GM18951 (cell line): ENCODE data around the gene GRIK1.

Source experiments
- POLR2A ChIP-seq: IDR thresholded peaks from 4 replicates; pipeline ENCODE4 v1.6.1; 2011; ENCODE audit warnings: mild to moderate bottlenecking; ENCODE audit not compliant: insufficient read length, insufficient read depth; ENCODE audit errors: extremely low read depth
- in situ Hi-C: fragments of 300-500 bp; cut with MboI; formaldehyde crosslinking; loops from one replicate; pipeline ENCODE4 v1.12.0; 2022; ENCODE audit warnings: low sequenced_read_pairs, mixed read lengths, inconsistent platforms; ENCODE audit not compliant: unreplicated experiment

The GRIK1 gene

GRCh38 chr21:29943885-29944284 lies 4.1 kb upstream of the GRIK1 start:
- no peak for TF ChIP-seq POLR2A
- in situ Hi-C loops, result no loop called here

GRCh38 chr21:29942034-29942433 lies 2.2 kb upstream of the GRIK1 start:
- in situ Hi-C loops, result no loop called here
- TF ChIP-seq POLR2A, result no peak

- TF ChIP-seq POLR2A, result no peak
- in situ Hi-C loops, result no loop called here
Measured at GRCh38 chr21:29940991-29941390, 1.2 kb upstream of the GRIK1 start.

- no peak for TF ChIP-seq POLR2A
- in situ Hi-C loops, result no loop called here
Measured at GRCh38 chr21:29940361-29940760, 565 bp upstream of the GRIK1 start.

GRCh38 chr21:29939104-29939923 lies 482 bp downstream of the GRIK1 start:
- in situ Hi-C loops, result no loop called here
- TF ChIP-seq POLR2A, result no peak

- in situ Hi-C loops, result no loop called here
- no peak for TF ChIP-seq POLR2A
Measured at GRCh38 chr21:29938776-29939103, 1.1 kb downstream of the GRIK1 start.

- TF ChIP-seq POLR2A, result no peak
Measured at GRCh38 chr21:29933088-29933487, 6.7 kb downstream of the GRIK1 start.

GRCh38 chr21:29928537-29928936 lies 11.3 kb downstream of the GRIK1 start:
- in situ Hi-C loops, result no loop called here
- no peak for TF ChIP-seq POLR2A

More at GRCh38 chr21:29933088-29933487, 6.7 kb downstream of the GRIK1 start:
- in situ Hi-C loops, result no loop called here

GRCh38 chr21:29920938-29921337 lies 18.9 kb downstream of the GRIK1 start:
- no peak for TF ChIP-seq POLR2A
- in situ Hi-C loops, result no loop called here

- TF ChIP-seq POLR2A, result no peak
- in situ Hi-C loops, result no loop called here
Measured at GRCh38 chr21:29914326-29914725, 25.5 kb downstream of the GRIK1 start.

- no peak for TF ChIP-seq POLR2A
- in situ Hi-C loops, result no loop called here
Measured at GRCh38 chr21:29909571-29909970, 30.2 kb downstream of the GRIK1 start.

GRCh38 chr21:29904359-29905282 lies 35.2 kb downstream of the GRIK1 start:
- in situ Hi-C loops, result no loop called here

GRCh38 chr21:29896884-29897283 lies 42.9 kb downstream of the GRIK1 start:
- in situ Hi-C loops, result no loop called here
- no peak for TF ChIP-seq POLR2A

More at GRCh38 chr21:29904359-29905282, 35.2 kb downstream of the GRIK1 start:
- TF ChIP-seq POLR2A, result no peak
